Activated T-cell treated with anti-CD3 and anti-CD28 coated beads for 24 hours (primary cell): Measurements from ENCODE around the gene CFAP119.
A peak's percentile ranks its signal among the peaks of the same experiment; 100 is the strongest.

Source experiments
- DNase-seq: peaks from one replicate; pipeline ENCODE4 v3.0.0-alpha.2; 2020; ENCODE audit warnings: low read depth

Gene CFAP119

GRCh38 chr16:30740364-30741251 is 21.3 kb downstream of the CFAP119 start:
- no peak for DNase-seq

GRCh38 chr16:30738984-30739951 is 22.6 kb downstream of the CFAP119 start:
- DNase-seq, result no peak

DNA sequence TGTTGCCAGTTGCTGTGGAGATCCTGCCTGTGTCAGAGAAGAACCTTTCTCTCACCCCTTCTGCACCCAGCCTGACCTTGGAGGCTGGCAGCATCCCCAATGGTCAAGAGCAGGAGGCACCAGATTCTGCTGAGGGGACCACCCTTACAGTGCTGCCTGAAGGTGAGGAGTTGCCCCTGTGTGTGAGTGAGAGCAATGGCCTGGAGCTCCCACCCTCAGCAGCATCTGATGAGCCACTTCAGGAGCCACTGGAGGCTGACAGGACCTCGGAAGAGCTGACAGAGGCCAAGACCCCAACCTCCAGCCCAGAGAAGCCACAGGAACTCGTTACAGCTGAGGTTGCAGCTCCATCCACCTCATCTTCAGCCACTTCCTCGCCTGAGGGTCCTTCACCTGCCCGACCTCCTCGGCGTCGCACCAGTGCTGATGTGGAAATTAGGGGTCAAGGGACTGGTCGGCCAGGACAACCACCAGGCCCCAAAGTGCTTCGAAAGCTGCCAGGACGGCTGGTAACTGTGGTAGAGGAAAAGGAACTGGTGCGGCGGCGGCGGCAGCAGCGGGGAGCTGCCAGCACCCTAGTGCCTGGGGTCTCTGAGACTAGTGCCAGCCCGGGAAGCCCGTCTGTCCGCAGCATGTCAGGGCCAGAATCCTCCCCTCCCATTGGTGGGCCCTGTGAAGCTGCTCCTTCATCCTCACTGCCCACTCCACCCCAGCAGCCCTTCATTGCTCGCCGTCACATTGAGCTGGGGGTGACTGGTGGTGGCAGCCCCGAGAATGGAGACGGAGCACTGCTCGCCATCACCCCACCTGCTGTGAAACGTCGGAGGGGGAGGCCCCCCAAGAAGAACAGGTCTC is 23.8 kb downstream of the CFAP119 start:
- no peak for DNase-seq

- DNase-seq, result no peak
Observed at GRCh38 chr16:30736995-30737793, 24.7 kb downstream of the CFAP119 start.

DNA sequence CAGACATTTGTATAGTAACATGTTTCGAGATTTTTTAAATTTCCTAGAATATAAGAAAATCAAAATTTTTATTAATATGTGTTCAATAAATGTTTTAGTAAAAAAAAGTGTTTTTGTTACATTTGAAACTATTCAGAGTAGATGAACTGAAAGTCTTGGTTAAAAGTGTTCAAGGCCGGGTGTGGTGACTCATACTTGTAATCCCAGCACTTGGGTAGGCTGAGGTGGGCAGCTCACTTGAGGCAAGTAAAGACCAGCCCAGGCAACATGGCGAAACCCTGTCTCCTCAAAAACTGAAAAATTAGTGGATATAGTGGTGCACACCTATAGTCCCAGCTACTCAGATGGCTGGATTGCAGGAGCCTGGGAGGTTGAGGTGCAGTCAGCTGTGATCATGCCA is 30.5 kb downstream of the CFAP119 start:
- no peak for DNase-seq

GRCh38 chr16:30728899-30729672 is 32.8 kb downstream of the CFAP119 start:
- no peak for DNase-seq

GRCh38 chr16:30728321-30728720 is 33.5 kb downstream of the CFAP119 start:
- no peak for DNase-seq

DNA sequence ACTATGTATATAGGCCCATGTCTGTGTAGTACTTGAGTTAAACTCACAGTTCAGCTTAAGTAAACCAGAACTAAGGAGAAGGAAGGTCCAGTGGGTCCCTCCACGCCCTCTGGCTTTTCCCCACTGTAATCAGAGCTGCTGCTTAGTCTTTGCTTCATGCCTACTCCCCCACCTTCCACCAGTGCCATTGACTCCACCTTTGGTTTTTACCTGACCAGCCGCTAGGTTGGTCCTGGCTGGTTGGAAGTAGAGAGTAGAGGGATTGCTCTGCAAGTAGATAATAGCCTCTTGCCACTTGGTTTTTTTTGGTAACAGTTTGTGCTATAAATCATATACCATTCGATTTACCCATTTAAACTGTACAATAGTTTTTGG is 36.5 kb downstream of the CFAP119 start:
- DNase-seq, result no peak

- DNase-seq, result no peak
Observed at GRCh38 chr16:30724641-30725417, 37.0 kb downstream of the CFAP119 start.

GRCh38 chr16:30723725-30724355 is 38.0 kb downstream of the CFAP119 start:
- DNase-seq, result no peak

DNA sequence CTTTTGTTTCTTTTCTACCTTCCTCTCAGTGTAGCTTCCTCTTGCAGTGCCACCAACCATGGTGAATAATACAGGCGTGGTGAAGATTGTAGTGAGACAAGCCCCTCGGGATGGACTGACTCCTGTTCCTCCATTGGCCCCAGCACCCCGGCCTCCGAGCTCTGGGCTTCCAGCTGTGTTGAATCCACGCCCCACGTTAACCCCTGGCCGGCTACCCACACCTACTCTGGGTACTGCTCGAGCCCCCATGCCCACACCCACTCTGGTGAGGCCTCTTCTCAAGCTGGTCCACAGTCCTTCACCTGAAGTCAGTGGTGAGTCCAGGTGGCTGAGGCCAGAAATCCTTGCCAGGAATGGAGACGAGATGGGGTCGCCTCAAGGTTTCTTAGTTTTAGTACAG is 38.9 kb downstream of the CFAP119 start:
- no peak for DNase-seq

- DNase-seq, result no peak
Observed at GRCh38 chr16:30722443-30722842, 39.4 kb downstream of the CFAP119 start.

DNA sequence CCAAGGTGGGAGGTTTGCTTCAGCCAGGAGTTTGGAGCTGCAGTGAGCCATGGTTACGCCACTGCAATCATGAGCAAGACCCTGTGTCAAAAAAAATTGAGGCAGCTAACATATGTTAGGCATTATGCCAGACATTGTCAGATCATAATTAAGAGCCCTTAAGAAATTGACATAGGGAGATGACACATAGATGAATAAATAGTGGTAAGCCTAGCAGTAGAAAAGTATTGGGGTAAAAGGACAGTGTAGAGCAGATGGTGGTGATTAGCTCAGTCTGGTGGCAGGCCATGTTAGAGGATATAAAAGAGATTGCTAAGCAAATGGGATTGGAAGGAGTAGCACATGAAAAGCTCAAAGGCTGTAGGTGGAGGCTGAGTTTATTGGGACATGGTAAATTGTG is 40.3 kb downstream of the CFAP119 start:
- DNase-seq, result no peak

GRCh38 chr16:30721167-30721566 is 40.7 kb downstream of the CFAP119 start:
- DNase-seq, result no peak

- no peak for DNase-seq
Observed at GRCh38 chr16:30720694-30721093, 41.2 kb downstream of the CFAP119 start.

DNA sequence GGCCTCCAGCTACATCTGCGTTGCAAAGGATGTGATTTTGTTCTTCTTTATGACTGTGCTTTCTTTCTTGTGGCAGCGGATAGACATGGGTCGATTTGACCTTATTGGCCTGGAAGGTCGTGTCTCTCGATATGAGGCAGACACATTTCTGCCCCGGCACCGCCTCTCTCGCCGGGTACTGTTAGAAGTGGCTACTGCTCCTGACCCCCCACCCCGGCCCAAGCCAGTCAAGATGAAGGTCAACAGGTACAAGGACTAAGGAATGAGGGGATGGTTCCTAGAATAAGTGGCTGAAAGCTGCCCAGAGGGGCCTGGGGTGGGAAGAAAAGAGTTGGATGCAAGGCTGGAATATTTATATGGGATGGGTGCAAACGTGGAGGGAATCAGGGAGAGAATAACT is 41.8 kb downstream of the CFAP119 start:
- no peak for DNase-seq

- DNase-seq, result peak; percentile 29
Observed at GRCh38 chr16:30715750-30716445, 46.0 kb downstream of the CFAP119 start.

DNA sequence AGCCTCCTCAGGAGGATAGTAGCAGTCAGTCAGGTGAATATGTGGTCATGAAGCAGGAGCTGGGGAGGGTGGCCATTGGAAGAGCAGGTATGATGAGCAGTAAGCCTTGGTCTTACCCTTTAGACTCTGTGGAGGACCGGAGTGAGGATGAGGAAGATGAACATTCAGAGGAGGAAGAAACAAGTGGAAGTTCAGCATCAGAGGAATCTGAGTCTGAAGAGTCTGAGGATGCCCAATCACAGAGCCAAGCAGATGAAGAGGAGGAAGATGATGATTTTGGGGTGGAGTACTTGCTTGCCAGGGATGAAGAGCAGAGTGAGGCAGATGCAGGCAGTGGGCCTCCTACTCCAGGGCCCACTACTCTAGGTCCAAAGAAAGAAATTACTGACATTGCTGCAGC is 50.1 kb downstream of the CFAP119 start:
- DNase-seq, result no peak
